ENCODE data around the gene TANC1.

TANC1 gene

DNA sequence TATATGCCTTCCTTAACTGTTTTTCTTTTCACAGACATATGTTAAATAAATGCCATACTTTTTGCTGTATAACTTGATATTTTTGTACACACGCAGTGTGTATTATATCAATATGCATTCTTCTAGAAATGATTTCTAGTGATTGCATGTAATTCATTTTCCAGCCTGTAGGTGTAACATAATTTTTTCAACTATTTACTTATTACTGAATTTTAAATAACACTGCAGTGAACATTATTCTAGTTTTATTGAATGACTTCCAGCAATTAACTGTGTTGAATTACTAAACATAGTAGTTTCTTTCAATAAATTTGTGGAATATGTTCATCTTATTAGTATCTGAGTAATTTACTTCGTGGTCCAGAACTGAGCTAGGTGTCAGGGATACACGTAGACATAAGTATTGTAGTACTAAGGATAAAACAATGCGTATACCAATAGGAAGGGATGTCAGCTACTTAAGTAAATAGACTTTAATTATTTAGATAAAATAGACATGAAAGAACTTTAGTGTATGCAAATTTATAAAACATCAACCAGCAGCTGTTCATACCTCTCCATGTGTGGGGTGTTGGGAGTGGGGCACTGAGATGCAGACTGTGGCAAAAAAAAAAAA, 28.0 kb downstream of the TANC1 start:
- H3K4me1 Mint-ChIP-seq, result peaks cover 6% of the 10 kb centered on the region
- DNase-seq (ENCODE audit: low spot score in 2 of 2) (no peak), ATAC-seq (no peak)
- H3K4me3 Mint-ChIP-seq, result no peak overlapping the region
- H3K27ac Mint-ChIP-seq, result no peak overlapping the region
- no peaks in the 10 kb centered on the region for H3K9me3 Mint-ChIP-seq
- no peaks in the 10 kb centered on the region for H3K36me3 Mint-ChIP-seq

DNA sequence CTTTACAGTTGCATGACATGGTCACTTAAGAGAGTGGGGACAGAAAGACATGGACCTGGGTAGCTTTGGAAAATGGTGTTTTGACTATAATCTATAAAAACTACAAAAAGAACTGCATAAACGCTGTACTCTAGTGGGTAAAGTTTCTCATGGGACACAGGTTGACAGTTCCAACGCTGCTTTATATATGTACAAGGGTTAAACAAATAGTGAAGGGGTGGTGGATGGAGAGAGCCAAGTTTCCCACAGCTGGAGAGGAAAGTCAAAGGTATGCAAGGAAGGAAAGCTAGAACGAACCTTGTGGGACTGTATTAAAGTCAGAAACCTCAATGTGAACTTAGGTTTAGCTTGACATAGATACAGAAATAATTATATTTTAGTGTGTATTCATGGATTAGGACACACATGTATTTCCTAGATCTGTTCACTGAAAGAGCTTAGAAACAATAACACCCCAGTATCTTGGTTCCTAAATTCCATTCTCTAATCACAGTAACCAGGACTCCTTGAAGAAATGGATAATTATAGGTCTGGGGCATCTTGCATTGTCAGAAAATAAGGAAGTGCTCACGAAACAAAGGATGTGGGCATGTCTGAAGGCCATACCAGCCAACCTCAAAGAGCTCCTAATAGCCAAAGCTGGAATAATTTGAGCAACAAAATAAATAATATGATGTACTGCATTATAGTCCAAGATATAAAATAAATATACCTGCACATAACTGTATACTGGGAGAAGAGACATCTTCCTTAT, 28.8 kb downstream of the TANC1 start:
- Mint-ChIP-seq H3K36me3 (no peaks in the 10 kb centered on the region), H3K9me3 (no peaks in the 10 kb centered on the region), H3K4me3 (no peak overlapping the region), H3K27ac (no peak overlapping the region), H3K4me1 (peaks cover 6% of the 10 kb centered on the region)
- ATAC-seq (no peak), DNase-seq (ENCODE audit: low spot score in 2 of 2) (no peak)

DNA sequence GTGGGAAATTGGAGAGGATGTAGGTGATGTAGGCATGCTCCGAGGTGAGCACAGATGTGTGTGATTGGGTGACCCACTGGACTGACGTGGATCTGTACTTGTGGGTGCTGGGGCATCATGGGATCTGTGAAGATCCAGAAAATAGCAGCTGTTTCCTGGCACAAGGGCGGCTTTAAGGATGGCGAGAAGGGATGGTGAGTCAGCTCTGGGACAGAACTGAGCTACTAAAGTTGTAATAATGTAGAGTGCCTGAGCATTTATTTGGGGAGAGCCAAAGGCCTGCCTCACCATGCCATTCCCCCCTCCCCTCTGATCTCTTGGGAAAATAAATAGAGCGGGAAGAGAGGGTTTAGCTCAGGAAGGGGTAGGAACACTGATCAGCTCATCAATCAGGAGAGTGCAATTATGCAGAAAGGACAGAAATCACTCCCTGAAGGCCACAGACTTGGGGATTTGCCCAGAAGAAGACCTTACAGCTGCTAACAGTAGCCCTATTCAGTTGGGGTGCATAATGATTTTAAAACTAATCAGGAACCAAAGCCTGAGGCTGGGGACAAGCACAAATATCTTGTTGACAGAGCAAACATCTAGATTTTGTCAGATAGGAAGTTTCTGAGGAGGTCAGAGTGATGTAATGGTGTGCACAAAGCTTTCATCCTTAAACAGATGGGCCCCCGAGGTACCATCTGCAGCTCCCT, 30.3 kb downstream of the TANC1 start:
- Mint-ChIP-seq H3K27ac (no peak overlapping the region), H3K4me3 (no peak overlapping the region), H3K4me1 (peaks cover 6% of the 10 kb centered on the region), H3K9me3 (no peaks in the 10 kb centered on the region), H3K36me3 (no peaks in the 10 kb centered on the region)
- DNase-seq (ENCODE audit: low spot score in 2 of 2) (no peak), ATAC-seq (no peak)

DNA sequence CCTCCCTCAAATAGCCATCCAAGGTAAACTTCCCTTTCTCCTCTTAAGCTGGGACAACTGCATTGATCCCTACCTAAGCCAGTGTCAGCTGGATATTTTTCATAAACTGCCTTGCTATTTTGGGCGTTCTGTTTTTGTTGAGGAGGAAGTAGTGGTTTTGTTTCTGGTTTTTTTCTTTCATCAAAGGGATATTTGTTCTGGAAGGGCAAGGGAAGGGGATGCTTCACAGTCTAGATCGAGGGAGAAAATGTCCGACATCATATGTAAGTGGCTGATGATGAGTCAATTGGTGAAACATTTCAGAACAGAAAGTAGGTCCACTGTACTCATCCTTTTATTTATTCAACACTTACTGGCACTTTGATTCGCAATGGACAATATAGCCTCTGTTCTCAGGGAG, 31.0 kb downstream of the TANC1 start:
- DNase-seq (ENCODE audit: low spot score in 2 of 2) (no peak), ATAC-seq (peak; percentile 53)
- no peak overlapping the region for H3K27ac Mint-ChIP-seq
- peaks cover 6% of the 10 kb centered on the region for H3K4me1 Mint-ChIP-seq
- no peaks in the 10 kb centered on the region for H3K9me3 Mint-ChIP-seq
- no peaks in the 10 kb centered on the region for H3K36me3 Mint-ChIP-seq
- H3K4me3 Mint-ChIP-seq, result no peak overlapping the region

DNA sequence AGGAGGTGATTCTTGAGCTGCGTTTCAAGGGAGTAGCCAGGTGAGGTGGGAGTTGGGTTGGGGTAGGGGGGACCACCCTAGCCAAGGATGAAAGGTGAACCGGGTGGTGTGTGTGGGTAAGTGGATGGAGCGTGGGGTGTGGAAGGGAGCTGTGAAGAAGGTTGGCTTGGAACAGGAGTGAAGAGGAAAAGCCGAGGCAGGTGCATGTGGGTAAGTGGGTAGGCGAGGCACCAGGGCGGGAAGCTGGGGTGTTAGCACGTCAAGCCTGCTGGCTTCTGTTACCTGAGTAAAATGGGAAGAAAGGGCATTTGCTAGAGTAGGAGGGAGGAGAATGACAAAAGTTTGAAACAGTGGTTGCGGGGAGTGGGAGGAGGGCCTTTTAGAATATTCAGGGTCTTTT, 31.6 kb downstream of the TANC1 start:
- no peaks in the 10 kb centered on the region for H3K9me3 Mint-ChIP-seq
- ATAC-seq (no peak), DNase-seq (ENCODE audit: low spot score in 2 of 2) (no peak)
- H3K36me3 Mint-ChIP-seq, result no peaks in the 10 kb centered on the region
- H3K4me1 Mint-ChIP-seq, result peaks cover 6% of the 10 kb centered on the region
- no peak overlapping the region for H3K4me3 Mint-ChIP-seq
- no peak overlapping the region for H3K27ac Mint-ChIP-seq

DNA sequence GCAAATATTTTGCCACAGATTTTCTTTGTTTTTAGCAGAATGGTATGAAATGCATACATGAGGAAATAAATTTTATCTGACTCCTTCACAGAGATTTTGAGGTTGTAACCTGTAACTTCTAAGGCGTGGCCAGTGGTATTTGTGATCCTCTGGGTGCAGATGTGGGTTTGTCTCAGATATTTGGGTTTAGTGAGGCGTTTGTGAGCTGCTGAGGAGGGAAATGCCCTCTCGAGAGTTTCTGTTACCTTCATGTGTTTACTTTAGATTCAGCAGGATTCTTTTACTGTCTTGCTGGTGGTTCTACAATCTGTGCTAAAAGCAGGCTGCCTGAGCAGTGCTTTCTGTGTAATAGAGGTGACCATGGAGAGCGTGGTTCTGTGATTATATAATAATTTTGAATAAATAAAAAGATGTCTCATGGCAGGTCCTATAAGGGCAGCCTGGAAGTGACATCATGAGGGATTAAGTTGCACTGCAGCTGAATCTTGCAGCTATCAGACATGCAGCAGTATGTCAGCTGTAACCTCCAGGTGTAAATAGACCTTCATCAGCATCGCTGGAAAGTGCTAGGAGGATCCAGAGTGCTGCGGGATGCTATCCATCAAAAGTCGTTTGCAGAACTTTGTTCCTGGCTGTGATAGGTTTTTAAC, 34.1 kb downstream of the TANC1 start:
- DNase-seq (ENCODE audit: low spot score in 2 of 2), result no peak
- H3K27ac Mint-ChIP-seq, result no peak overlapping the region
- ATAC-seq, result no peak

DNA sequence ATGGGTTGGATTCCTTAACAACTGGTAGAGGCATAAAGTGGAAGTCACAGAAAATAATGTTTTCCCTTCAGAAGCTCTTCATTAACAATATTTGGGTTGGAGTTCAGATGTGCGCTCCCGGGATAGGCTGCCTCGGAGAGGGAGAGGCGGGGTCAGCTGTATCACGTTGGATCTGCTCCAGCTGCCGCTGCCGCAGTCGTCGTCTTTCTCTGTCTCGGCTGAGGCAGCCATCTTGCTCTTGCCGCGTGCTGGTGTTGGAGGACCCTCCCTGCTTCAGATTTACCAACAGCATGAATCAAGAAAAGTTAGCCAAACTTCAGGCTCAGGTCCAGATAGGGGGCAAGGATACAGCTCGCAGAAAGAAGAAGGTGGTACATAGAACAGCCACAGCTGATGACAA, 35.1 kb downstream of the TANC1 start:
- ATAC-seq (no peak), DNase-seq (ENCODE audit: low spot score in 2 of 2) (no peak)
- Mint-ChIP-seq H3K4me1 (peaks cover 2% of the 10 kb centered on the region), H3K36me3 (no peaks in the 10 kb centered on the region), H3K9me3 (no peaks in the 10 kb centered on the region), H3K4me3 (no peak overlapping the region), H3K27ac (no peak overlapping the region)

More for the DNA sequence above, 34.1 kb downstream of the TANC1 start:
- H3K4me3 Mint-ChIP-seq, result no peak overlapping the region
- no peaks in the 10 kb centered on the region for H3K36me3 Mint-ChIP-seq
- H3K9me3 Mint-ChIP-seq, result no peaks in the 10 kb centered on the region
- peaks cover 6% of the 10 kb centered on the region for H3K4me1 Mint-ChIP-seq

DNA sequence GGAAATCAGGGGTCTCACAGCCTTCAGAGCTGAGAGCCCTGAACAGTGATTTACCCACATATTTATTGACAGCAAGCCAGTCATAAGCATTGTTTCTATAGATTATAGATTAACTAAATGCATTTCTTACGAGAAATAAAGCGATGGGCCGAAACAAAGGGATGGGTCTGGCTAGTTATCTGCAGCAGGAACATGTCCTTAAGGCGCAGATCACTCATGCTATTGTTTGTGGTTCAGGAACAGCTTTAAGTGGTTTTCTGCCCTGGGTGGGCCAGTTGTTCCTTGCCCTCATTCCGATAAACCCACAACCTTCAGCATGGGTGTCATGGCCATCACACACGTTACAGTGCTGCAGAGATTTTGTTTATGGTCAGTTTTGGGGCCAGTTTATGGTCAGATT, 36.4 kb downstream of the TANC1 start:
- Mint-ChIP-seq H3K4me1 (no peaks in the 10 kb centered on the region), H3K27ac (no peak overlapping the region), H3K36me3 (no peaks in the 10 kb centered on the region), H3K9me3 (no peaks in the 10 kb centered on the region), H3K4me3 (no peak overlapping the region)
- DNase-seq (ENCODE audit: low spot score in 2 of 2) (no peak), ATAC-seq (no peak)

DNA sequence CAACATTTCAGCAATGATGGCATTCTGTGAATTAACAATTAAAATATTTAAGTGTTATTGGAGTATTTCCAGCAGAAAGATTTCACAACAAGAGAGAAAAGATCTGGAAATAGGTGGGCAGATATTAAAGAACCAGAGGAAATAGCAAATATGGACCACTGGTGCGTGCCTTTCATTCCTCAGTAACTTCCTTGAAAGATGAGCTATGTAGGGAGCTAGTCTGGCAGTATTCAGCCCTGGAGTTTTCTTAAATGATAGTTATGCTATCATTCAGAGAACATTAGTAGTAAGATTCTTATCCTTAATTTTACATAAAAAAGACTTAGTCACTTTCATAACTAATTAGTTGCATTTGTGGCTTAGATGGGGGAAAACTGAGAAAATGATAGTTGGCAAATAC, 41.5 kb downstream of the TANC1 start:
- H3K9me3 Mint-ChIP-seq, result peaks cover 5% of the 10 kb centered on the region
- ATAC-seq (no peak), DNase-seq (ENCODE audit: low spot score in 2 of 2) (no peak)
- H3K27ac Mint-ChIP-seq, result no peak overlapping the region
- H3K4me3 Mint-ChIP-seq, result no peak overlapping the region
- H3K4me1 Mint-ChIP-seq, result peaks cover 14% of the 10 kb centered on the region
- H3K36me3 Mint-ChIP-seq, result no peaks in the 10 kb centered on the region

DNA sequence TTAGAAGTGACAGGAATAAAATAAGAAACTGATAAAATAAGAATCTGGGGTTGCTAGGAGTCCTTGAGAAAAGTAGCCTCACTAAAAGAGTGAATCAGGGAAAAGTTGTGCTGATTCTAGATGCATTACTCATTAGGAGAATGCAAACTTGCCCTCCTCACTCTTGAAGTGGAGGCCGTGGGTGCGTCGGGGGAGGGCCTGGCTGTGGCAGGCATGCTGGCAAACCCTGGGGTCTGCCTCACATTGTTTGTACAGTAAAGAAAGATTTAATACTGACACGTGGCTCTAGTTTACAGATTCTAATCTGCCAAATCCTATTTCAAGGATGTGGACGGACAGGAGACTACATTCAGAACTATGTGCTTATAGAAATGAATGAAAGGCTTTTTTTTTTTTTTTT, 41.9 kb downstream of the TANC1 start:
- no peak for DNase-seq (ENCODE audit: low spot score in 2 of 2)
- Mint-ChIP-seq H3K9me3 (peaks cover 5% of the 10 kb centered on the region), H3K4me3 (no peak overlapping the region), H3K36me3 (no peaks in the 10 kb centered on the region), H3K27ac (no peak overlapping the region), H3K4me1 (peaks cover 14% of the 10 kb centered on the region)
- peak; percentile 59 for ATAC-seq

DNA sequence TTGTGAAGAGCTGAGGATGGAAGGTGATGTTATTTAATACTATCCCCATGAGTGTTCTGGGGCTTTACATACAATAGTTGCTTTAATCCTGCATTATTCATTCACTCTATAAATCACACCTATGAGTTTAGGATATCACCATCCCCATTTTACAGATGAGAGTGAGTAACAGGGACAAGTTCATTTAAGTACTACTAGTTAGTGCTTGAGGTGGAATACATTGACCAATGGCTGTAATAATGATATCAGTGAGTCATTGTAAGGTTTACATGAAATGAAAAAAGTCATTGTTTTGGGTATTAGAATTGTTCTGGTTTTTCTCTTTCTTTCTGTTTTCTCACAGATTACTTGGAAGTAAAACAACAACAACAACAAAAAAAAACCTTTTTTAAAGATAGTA, 42.5 kb downstream of the TANC1 start:
- Mint-ChIP-seq H3K4me3 (no peak overlapping the region), H3K4me1 (peaks cover 14% of the 10 kb centered on the region), H3K27ac (no peak overlapping the region), H3K36me3 (no peaks in the 10 kb centered on the region), H3K9me3 (peaks cover 8% of the 10 kb centered on the region)
- ATAC-seq (peak; percentile 93), DNase-seq (ENCODE audit: low spot score in 2 of 2) (no peak)

DNA sequence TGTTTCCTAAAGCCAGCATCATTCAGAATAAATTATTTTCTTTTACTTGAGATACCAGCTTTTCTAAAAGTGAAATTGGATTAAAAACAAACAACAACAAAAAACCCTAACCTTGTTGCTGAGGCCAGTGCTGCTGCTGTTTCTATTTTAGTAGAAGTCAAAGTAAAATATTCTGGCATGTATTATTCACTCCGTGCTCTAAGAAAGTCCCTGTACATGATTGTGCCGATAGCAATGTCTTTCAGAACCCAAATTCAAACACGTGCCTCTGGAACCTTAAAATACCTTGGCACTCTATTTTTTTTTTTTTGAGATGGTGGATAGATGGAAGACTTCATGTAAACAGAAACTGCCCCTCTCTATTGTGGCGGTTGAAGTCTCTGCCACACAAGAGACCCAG, 43.7 kb downstream of the TANC1 start:
- DNase-seq (ENCODE audit: low spot score in 2 of 2), result no peak
- no peak overlapping the region for H3K4me3 Mint-ChIP-seq
- no peak for ATAC-seq
- H3K9me3 Mint-ChIP-seq, result peaks cover 14% of the 10 kb centered on the region
- H3K27ac Mint-ChIP-seq, result no peak overlapping the region
- H3K4me1 Mint-ChIP-seq, result peaks cover 14% of the 10 kb centered on the region
- H3K36me3 Mint-ChIP-seq, result no peaks in the 10 kb centered on the region

DNA sequence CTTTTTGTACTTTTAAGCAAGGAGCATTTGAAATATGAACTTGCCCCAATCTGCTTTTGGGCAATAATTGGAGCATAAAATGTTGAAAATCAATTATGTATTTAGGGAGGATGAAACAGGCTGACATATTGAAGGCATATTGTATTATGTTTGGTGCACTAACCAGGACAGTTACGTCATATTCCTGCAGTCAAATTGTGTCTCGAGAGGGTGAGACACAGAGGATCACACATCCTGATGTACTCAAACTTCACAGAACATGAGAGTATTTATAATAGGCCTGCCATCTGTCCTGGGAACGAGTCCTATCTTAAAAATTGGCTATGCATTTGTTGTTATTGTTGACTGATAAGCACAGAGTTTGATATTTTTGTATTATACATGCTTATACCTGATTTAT, 44.7 kb downstream of the TANC1 start:
- no peak overlapping the region for H3K27ac Mint-ChIP-seq
- ATAC-seq (no peak), DNase-seq (ENCODE audit: low spot score in 2 of 2) (no peak)
- no peaks in the 10 kb centered on the region for H3K36me3 Mint-ChIP-seq
- H3K9me3 Mint-ChIP-seq, result peaks cover 14% of the 10 kb centered on the region
- H3K4me1 Mint-ChIP-seq, result peaks cover 14% of the 10 kb centered on the region
- H3K4me3 Mint-ChIP-seq, result no peak overlapping the region

DNA sequence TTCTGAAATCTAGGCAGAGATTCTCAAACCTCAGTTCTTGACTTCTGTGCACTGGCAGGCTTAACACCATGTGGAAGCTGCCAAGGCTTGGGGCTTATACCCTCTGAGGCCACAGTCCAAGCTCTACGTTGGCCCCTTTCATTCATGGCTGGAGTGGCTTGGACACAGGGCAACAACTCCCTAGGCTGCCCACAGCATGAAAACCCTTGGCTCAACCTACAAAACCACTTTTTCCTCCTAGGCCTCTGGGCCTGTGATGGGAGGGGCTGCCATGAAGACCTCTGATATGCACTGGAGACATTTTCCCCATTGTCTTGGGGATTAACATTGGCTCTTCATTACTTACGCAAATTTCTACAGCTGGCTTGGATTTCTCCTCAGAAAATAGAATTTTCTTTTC, 46.7 kb downstream of the TANC1 start:
- no peak for ATAC-seq
- peaks cover 11% of the 10 kb centered on the region for H3K4me1 Mint-ChIP-seq
- H3K4me3 Mint-ChIP-seq, result no peak overlapping the region
- no peak overlapping the region for H3K27ac Mint-ChIP-seq
- DNase-seq (ENCODE audit: low spot score in 2 of 2), result no peak
- no peaks in the 10 kb centered on the region for H3K36me3 Mint-ChIP-seq
- H3K9me3 Mint-ChIP-seq, result peaks cover 14% of the 10 kb centered on the region

DNA sequence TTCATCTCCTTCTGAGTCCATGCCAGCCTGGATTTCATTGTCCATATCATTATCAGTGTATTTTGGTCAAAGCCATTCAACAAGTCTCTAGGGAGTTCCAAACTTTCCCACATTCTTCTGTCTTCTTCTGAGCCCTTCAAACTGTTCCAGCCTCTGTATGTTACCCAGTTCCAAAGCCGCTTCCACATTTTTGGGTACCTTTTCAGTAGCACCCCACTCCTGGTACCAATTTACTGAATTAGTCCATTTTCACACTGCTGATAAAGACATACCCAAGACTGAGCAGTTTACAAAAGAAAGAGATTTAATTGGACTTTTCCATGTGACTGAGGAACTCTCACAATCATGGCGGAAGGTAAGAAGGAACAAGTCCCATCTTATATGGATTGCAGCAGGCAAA, 47.4 kb downstream of the TANC1 start:
- H3K27ac Mint-ChIP-seq, result no peak overlapping the region
- H3K9me3 Mint-ChIP-seq, result peaks cover 14% of the 10 kb centered on the region
- no peak for ATAC-seq
- no peak for DNase-seq (ENCODE audit: low spot score in 2 of 2)
- peaks cover 4% of the 10 kb centered on the region for H3K4me1 Mint-ChIP-seq
- H3K36me3 Mint-ChIP-seq, result no peaks in the 10 kb centered on the region
- H3K4me3 Mint-ChIP-seq, result no peak overlapping the region

Data from stimulated activated effector memory CD8-positive, alpha-beta T cell treated with anti-CD3 and anti-CD28 coated beads, Interleukin-12 subunit alpha, Interleukin-12 subunit beta, amount 100 ng/mL, for 72 hours (primary cell).